GM23338 (cell line): ENCODE measurements around the gene RFNG. TPM values are rescaled to one million over a fixed set of nuclear protein-coding genes. Genes with fewer than 3 reads are reported as not detected.

Experiments used
- ATAC-seq: fragments of 200-7000 bp; cut with Tn5 transposase; 3 replicates; pipeline ENCODE4 v1.9.1; 2020
- DNase-seq: peaks from one replicate; pipeline ENCODE4 v3.0.0-alpha.2; 2015; ENCODE audit warnings: low spot score
- H2AFZ ChIP-seq: fragments of 200-600 bp; sonication (generic); 2 replicates; pipeline ENCODE4 v1.8.0; 2016; ENCODE audit warnings: antibody characterized with exemption, mild to moderate bottlenecking, moderate library complexity
- H3F3A ChIP-seq: fragments of 200-600 bp; sonication (generic); replicated peaks from 2 replicates; pipeline ENCODE4 v1.8.0; 2017; ENCODE audit warnings: antibody characterized with exemption, mixed run types, low read depth
- H3K27ac ChIP-seq: fragments of 200-600 bp; sonication (generic); 2 replicates; pipeline ENCODE4 v1.6.1; 2016; ENCODE audit warnings: low read depth
- H3K27me3 ChIP-seq: fragments of 200-600 bp; sonication (generic); 2 replicates; pipeline ENCODE4 v1.8.0; 2016; ENCODE audit warnings: mild to moderate bottlenecking, mixed run types, moderate library complexity; ENCODE audit not compliant: insufficient read depth
- H3K36me3 ChIP-seq: fragments of 200-600 bp; sonication (generic); 2 replicates; pipeline ENCODE4 v1.8.0; 2016; ENCODE audit warnings: mild to moderate bottlenecking; ENCODE audit not compliant: insufficient read depth
- H3K4me1 ChIP-seq: fragments of 200-600 bp; sonication (generic); 2 replicates; pipeline ENCODE4 v1.8.0; 2016; ENCODE audit warnings: mild to moderate bottlenecking, moderate library complexity; ENCODE audit not compliant: insufficient read depth
- H3K4me2 ChIP-seq: fragments of 200-600 bp; sonication (generic); 2 replicates; pipeline ENCODE4 v1.7.1; 2017; ENCODE audit warnings: mixed run types
- H3K4me3 ChIP-seq: fragments of 200-600 bp; sonication (generic); 2 replicates; pipeline ENCODE4 v1.6.1; 2016; ENCODE audit warnings: mixed run types
- H3K79me2 ChIP-seq: fragments of 200-600 bp; sonication (generic); replicated peaks from 2 replicates; pipeline ENCODE4 v1.8.0; 2017; ENCODE audit warnings: mild to moderate bottlenecking; ENCODE audit not compliant: insufficient read depth
- H3K9me2 ChIP-seq: fragments of 200-600 bp; sonication (generic); 2 replicates; pipeline ENCODE4 v1.8.0; 2017; ENCODE audit not compliant: insufficient read depth
- H4K20me1 ChIP-seq: fragments of 200-600 bp; sonication (generic); replicated peaks from 2 replicates; pipeline ENCODE4 v1.8.0; 2017; ENCODE audit warnings: mild to moderate bottlenecking; ENCODE audit not compliant: insufficient read depth
- H3K27ac Mint-ChIP-seq: 2 replicates; pipeline ENCODE4 v1.8.0; 2020; ENCODE audit warnings: inconsistent platforms, mild to moderate bottlenecking, moderate library complexity, mixed read lengths
- H3K27me3 Mint-ChIP-seq: 3 replicates; pipeline ENCODE4 v1.8.0; 2022; ENCODE audit warnings: low read depth, mild to moderate bottlenecking, moderate library complexity, mixed read lengths, inconsistent platforms; ENCODE audit not compliant: insufficient read depth, poor library complexity
- H3K36me3 Mint-ChIP-seq: 3 replicates; pipeline ENCODE4 v1.8.0; 2021; ENCODE audit warnings: low read depth, mild to moderate bottlenecking, inconsistent platforms, moderate library complexity, mixed read lengths
- H3K4me1 Mint-ChIP-seq: 3 replicates; pipeline ENCODE4 v1.8.0; 2020; ENCODE audit warnings: mild to moderate bottlenecking, inconsistent platforms, mixed read lengths
- H3K4me3 Mint-ChIP-seq: 3 replicates; pipeline ENCODE4 v1.8.0; 2021; ENCODE audit warnings: moderate library complexity, mild to moderate bottlenecking, inconsistent platforms, mixed read lengths
- H3K9me3 Mint-ChIP-seq: 3 replicates; pipeline ENCODE4 v1.8.0; 2020; ENCODE audit warnings: moderate library complexity, mild to moderate bottlenecking, inconsistent platforms, mixed read lengths
- CREB1 ChIP-seq: fragments of 250-450 bp; sonication (Bioruptor Pico); IDR thresholded peaks from 2 replicates; pipeline ENCODE4 v1.5.0; 2020; ENCODE audit warnings: low read depth, mild to moderate bottlenecking, moderate library complexity
- CTCF ChIP-seq, 2 experiments: fragments of 200-600 bp in 1 of 2; sonication (generic) in 1 of 2; conservative IDR thresholded peaks; 2 replicates each; pipeline versions ENCODE4 v1.5.1 to v1.6.1; 2016 to 2017; ENCODE audit warnings: antibody characterized with exemption in 2 of 2, low read depth in 2 of 2, mild to moderate bottlenecking in 2 of 2, moderate library complexity in 1 of 2
- EZH2 ChIP-seq: fragments of 200-600 bp; sonication (generic); IDR thresholded peaks from one replicate; pipeline ENCODE4 v1.8.0; 2017; ENCODE audit warnings: antibody characterized with exemption, mild to moderate bottlenecking, low read depth; ENCODE audit not compliant: unreplicated experiment
- EZH2phosphoT487 ChIP-seq: fragments of 200-600 bp; sonication (generic); IDR thresholded peaks from one replicate; pipeline ENCODE4 v1.8.1; 2018; ENCODE audit warnings: antibody characterized with exemption; ENCODE audit not compliant: unreplicated experiment
- JUNB ChIP-seq: IDR thresholded peaks from one replicate; pipeline ENCODE4 v1.6.1; 2016; ENCODE audit warnings: antibody characterized with exemption; ENCODE audit not compliant: unreplicated experiment
- NANOG ChIP-seq: IDR thresholded peaks from 2 replicates; pipeline ENCODE4 v1.6.1; 2016; ENCODE audit warnings: antibody characterized with exemption, borderline replicate concordance
- REST ChIP-seq: IDR thresholded peaks from one replicate; pipeline ENCODE4 v1.6.1; 2018; ENCODE audit warnings: antibody characterized with exemption; ENCODE audit not compliant: unreplicated experiment
- STAT1 ChIP-seq: IDR thresholded peaks from one replicate; pipeline ENCODE4 v1.6.1; 2016; ENCODE audit warnings: antibody characterized with exemption; ENCODE audit not compliant: unreplicated experiment
- ZNF114 ChIP-seq: fragments of 250-450 bp; sonication (Bioruptor Pico); IDR thresholded peaks from 2 replicates; pipeline ENCODE4 v1.5.0; 2020; ENCODE audit warnings: mild to moderate bottlenecking, moderate library complexity
- ZNF331 ChIP-seq: fragments of 250-450 bp; sonication (Bioruptor Pico); IDR thresholded peaks from 2 replicates; pipeline ENCODE4 v1.5.0; 2020; ENCODE audit warnings: low read depth, mild to moderate bottlenecking, moderate library complexity
- polyA plus RNA-seq: library from polyadenylated mRNA; unstranded; fragments of >200 nt; fragmentation: Nextera tagmentation; extraction: Ambion mirVana; gene quantifications from 2 replicates; pipeline ENCODE4 v1.2.1, GENCODE V29; 2016
- total RNA-seq: library from RNA; depleted of rRNA; stranded (reverse); fragments of >200 nt; shearing (Covaris generic); gene quantifications from 2 replicates; pipeline ENCODE4 v1.2.3, GENCODE V29; 2014

Gene RFNG
- total and polyA plus RNA-seq, 2 experiments from 2014 or later, result 18.0 to 44.7 TPM

GRCh38 chr17:82070611-82071010, 19.0 kb upstream of the RFNG start:
- no peaks in the 10 kb centered on the region for H3K79me2 ChIP-seq
- TF ChIP-seq STAT1 (no peak), EZH2phosphoT487 (no peak), REST (no peak), EZH2 (no peak), CTCF (conservative IDR thresholded peaks at IDR 0.05; ENCODE audit: low read depth in 2 of 2) (no peak), CREB1 (CRISPR knock-in tag) (no peak), ZNF114 (no peak), JUNB (no peak)
- no peaks in the 10 kb centered on the region for H3K9me2 ChIP-seq
- no peak for ATAC-seq
- no peaks in the 10 kb centered on the region; the same call in 2 of the 3 replicates for H3K9me3 Mint-ChIP-seq
- H4K20me1 ChIP-seq, result 0 out of 2 replicates have a peak, but pooled peaks cover 3% of the 10 kb centered on the region
- H3K4me3 ChIP-seq, result no peak overlapping the region
- H3K4me1 ChIP-seq, result no peaks in the 10 kb centered on the region
- no peak overlapping the region for H2AFZ ChIP-seq
- no peak overlapping the region for H3K4me2 ChIP-seq
- H3K27ac ChIP-seq, result no peak overlapping the region
- H3K36me3 ChIP-seq, result no peaks in the 10 kb centered on the region
- DNase-seq, result no peak
- H3K4me3 Mint-ChIP-seq, result no peak overlapping the region
- H3K27me3 ChIP-seq, result no peaks in the 10 kb centered on the region; the same call in 1 of the 2 replicates
- H3K27me3 Mint-ChIP-seq, result peaks cover 10% of the 10 kb centered on the region
- H3K36me3 Mint-ChIP-seq, result no peaks in the 10 kb centered on the region; the same call in 2 of the 3 replicates
- no peak overlapping the region for H3K27ac Mint-ChIP-seq
- H3K4me1 Mint-ChIP-seq, result peaks cover 4% of the 10 kb centered on the region; the same call in 2 of the 3 replicates
- H3F3A ChIP-seq, result 0 out of 2 replicates have a peak, but pooled peaks cover 4% of the 10 kb centered on the region

GRCh38 chr17:82065638-82066303, 14.2 kb upstream of the RFNG start, which contains the start of gene DUS1L:
Gene DUS1L, minus strand, starts transcription at chr17:82065804. Its CDS starts 745 bp downstream, at chr17:82065059.
- Histone ChIP-seq H3K4me2 (peak within 1 kb of the TSS; percentile 88), H3K9me2 (no peaks in the 10 kb centered on the region), H3K27ac (no peak within 1 kb of the TSS), H3K4me3 (peak within 1 kb of the TSS; percentile 77), H4K20me1 (no peaks in the 10 kb centered on the region), H3K4me1 (no peaks in the 10 kb centered on the region), H3K27me3 (no peaks in the 10 kb centered on the region), H3K79me2 (no peaks in the 10 kb centered on the region), H3F3A (0 out of 2 replicates have a peak, but pooled peaks cover 4% of the 10 kb centered on the region), H3K36me3 (no peaks in the 10 kb centered on the region), H2AFZ (peak within 1 kb of the TSS; percentile 94)
- Mint-ChIP-seq H3K27ac (no peak within 1 kb of the TSS), H3K27me3 (peaks cover 3% of the 10 kb centered on the region), H3K4me3 (peak within 1 kb of the TSS; percentile 80), H3K36me3 (no peaks in the 10 kb centered on the region; the same call in 1 of the 3 replicates), H3K4me1 (peaks cover 4% of the 10 kb centered on the region; the same call in 2 of the 3 replicates), H3K9me3 (no peaks in the 10 kb centered on the region)
- DNase-seq, result peak; percentile 74
- ATAC-seq, result peak; percentile 77
- TF ChIP-seq ZNF331, result no peak
- TF ChIP-seq NANOG, result no peak
- TF ChIP-seq CTCF (conservative IDR thresholded peaks at IDR 0.05; ENCODE audit: low read depth in 2 of 2), result no peak
